ENCODE results near the gene B3GNT2.

B3GNT2 gene

DNA sequence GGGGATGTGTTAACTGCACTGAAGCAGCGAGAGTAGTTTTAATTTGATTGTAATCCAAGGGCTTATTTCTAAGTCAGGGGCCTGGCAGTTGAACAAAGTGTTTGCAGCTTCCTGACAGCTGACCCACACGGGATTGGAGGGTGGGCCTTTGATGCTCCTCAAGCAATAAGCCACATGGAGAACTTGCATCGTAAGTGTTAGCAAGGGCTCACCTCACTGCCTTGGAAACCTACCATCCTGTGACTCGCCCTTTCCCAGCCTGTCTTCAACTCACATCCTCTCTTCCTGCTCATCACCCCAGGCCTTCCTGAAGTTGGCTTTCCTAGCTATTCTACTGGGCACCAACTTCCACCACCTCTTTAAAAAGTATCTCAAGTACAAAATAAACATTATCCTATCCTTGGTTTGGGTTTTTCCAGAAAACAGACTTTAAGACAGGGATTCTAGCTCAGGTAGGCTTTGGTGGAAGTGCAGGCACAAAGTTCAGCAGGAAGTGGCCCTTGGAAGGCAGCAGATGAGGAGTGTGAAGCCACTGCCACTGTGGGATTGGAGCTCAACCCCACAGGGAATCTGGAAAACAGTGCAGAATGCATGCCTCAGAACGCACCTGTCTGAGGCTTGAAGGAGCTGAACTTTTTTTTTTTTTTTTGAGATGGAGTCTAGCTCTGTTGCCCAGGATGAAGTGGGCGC, 31.6 kb downstream of the B3GNT2 start:
- ChIA-PET POLR2A (no interaction called here), CTCF (no interaction called here)
- Histone ChIP-seq H3K36me3 (ENCODE audit: control insufficient read depth in 2 of 2, insufficient read depth in 1 of 2, low read length in 2 of 2) (peaks cover 0 to 17% of the 10 kb centered on the region in 2 experiments; a peak in 1 of 3 replicates), H3K9me3 (ENCODE audit: control insufficient read depth, insufficient read depth, low read depth, low read length) (no peaks in the 10 kb centered on the region), H3K4me3 (ENCODE audit: low read depth, low read length) (no peak overlapping the region), H3K27ac (ENCODE audit: extremely low read depth, low read depth, low read length) (no peak overlapping the region), H3K4me1 (ENCODE audit: control insufficient read depth, insufficient read depth, low read length) (no peaks in the 10 kb centered on the region)
- TF ChIP-seq ZNF580 (tag by site-specific recombination; IDR thresholded peaks at IDR 0.05) (no peak), SP3 (tag by site-specific recombination; IDR thresholded peaks at IDR 0.05) (no peak), ZFP41 (tag by site-specific recombination; IDR thresholded peaks at IDR 0.05; ENCODE audit: borderline replicate concordance) (no peak), ZNF140 (tag by site-specific recombination; IDR thresholded peaks at IDR 0.05) (no peak), GLIS2 (tag by site-specific recombination; IDR thresholded peaks at IDR 0.05) (no peak), ZNF214 (tag by site-specific recombination; IDR thresholded peaks at IDR 0.05; ENCODE audit: borderline replicate concordance) (no peak), ZNF16 (tag by site-specific recombination; IDR thresholded peaks at IDR 0.05; ENCODE audit: low read depth) (no peak), ZNF561 (tag by site-specific recombination; IDR thresholded peaks at IDR 0.05; ENCODE audit: borderline replicate concordance) (no peak), ZNF777 (tag by site-specific recombination; IDR thresholded peaks at IDR 0.05; ENCODE audit: borderline replicate concordance) (no peak), ZNF133 (tag by site-specific recombination; IDR thresholded peaks at IDR 0.05) (no peak), ZNF707 (tag by site-specific recombination; IDR thresholded peaks at IDR 0.05) (no peak), ZNF324 (tag by site-specific recombination; IDR thresholded peaks at IDR 0.05) (no peak)
- TF ChIP-seq, protein P1, sequence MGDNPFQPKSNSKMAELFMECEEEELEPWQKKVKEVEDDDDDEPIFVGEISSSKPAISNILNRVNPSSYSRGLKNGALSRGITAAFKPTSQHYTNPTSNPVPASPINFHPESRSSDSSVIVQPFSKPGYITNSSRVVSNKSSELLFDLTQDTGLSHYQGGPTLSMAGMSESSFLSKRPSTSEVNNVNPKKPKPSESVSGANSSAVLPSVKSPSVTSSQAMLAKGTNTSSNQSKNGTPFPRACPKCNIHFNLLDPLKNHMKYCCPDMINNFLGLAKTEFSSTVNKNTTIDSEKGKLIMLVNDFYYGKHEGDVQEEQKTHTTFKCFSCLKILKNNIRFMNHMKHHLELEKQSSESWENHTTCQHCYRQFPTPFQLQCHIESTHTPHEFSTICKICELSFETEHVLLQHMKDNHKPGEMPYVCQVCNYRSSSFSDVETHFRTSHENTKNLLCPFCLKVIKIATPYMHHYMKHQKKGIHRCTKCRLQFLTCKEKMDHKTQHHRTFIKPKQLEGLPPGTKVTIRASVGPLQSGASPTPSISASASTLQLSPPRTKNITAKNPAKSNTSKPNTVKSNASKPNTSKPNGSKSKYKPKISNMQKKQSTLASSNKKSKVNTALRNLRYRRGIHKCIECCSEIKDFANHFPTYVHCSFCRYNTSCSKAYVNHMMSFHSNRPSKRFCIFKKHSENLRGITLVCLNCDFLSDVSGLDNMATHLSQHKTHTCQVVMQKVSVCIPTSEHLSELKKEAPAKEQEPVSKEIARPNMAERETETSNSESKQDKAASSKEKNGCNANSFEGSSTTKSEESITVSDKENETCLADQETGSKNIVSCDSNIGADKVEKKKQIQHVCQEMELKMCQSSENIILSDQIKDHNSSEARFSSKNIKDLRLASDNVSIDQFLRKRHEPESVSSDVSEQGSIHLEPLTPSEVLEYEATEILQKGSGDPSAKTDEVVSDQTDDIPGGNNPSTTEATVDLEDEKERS (tag by site-specific recombination; IDR thresholded peaks at IDR 0.05): no peak

DNA sequence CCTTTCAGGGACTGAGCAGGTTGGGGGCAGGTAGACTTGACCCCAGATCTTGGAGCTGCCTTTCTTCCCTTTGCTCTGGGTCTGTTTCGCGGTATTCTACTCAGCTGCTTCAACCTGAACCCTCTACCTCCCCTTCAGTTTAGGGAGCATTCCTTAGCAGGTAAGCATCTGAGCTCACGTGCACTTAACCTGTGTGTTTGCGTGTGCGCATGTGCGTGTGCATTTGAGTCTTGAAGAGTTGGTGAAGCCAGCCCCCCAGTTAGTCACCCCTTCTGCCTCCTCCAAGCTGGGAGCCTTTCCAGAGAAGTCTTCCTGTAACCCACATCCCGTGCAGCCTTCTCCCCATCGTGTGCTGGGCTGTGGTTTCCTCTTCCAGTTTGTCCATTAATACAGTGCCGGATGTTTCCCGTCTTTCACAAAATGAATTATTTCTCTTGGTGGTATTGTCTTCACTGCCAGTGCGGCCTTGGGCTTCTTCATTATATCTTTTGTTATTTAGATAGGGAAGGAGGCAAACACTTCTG, 33.2 kb downstream of the B3GNT2 start:
- CTCF ChIA-PET: no interaction called here
- H3K27ac ChIP-seq (ENCODE audit: extremely low read depth, low read depth, low read length): no peak overlapping the region
- H3K4me1 ChIP-seq (ENCODE audit: control insufficient read depth, insufficient read depth, low read length): no peaks in the 10 kb centered on the region
- no peak overlapping the region for H3K4me3 ChIP-seq (ENCODE audit: low read depth, low read length)
- H3K36me3 ChIP-seq (ENCODE audit: control insufficient read depth in 2 of 2, insufficient read depth in 1 of 2, low read length in 2 of 2): peaks cover 0 to 10% of the 10 kb centered on the region in 2 experiments; a peak in 1 of 3 replicates
- POLR2A ChIA-PET: no interaction called here
- H3K9me3 ChIP-seq (ENCODE audit: control insufficient read depth, insufficient read depth, low read depth, low read length): no peaks in the 10 kb centered on the region
- TF ChIP-seq ZNF274 (IDR thresholded peaks at IDR 0.05; ENCODE audit: low read length) (no peak), ZNF274 (tag by site-specific recombination; IDR thresholded peaks at IDR 0.05; ENCODE audit: borderline replicate concordance) (no peak), ZNF768 (tag by site-specific recombination; IDR thresholded peaks at IDR 0.05) (no peak), ZNF704 (tag by site-specific recombination; IDR thresholded peaks at IDR 0.05) (no peak), ZNF223 (tag by site-specific recombination; IDR thresholded peaks at IDR 0.05) (no peak), ZNF585B (tag by site-specific recombination; IDR thresholded peaks at IDR 0.05) (no peak), ZNF677 (tag by site-specific recombination; IDR thresholded peaks at IDR 0.05) (no peak), ZNF341 (tag by site-specific recombination; IDR thresholded peaks at IDR 0.05; ENCODE audit: low read depth) (no peak)
- TF ChIP-seq, protein P2, sequence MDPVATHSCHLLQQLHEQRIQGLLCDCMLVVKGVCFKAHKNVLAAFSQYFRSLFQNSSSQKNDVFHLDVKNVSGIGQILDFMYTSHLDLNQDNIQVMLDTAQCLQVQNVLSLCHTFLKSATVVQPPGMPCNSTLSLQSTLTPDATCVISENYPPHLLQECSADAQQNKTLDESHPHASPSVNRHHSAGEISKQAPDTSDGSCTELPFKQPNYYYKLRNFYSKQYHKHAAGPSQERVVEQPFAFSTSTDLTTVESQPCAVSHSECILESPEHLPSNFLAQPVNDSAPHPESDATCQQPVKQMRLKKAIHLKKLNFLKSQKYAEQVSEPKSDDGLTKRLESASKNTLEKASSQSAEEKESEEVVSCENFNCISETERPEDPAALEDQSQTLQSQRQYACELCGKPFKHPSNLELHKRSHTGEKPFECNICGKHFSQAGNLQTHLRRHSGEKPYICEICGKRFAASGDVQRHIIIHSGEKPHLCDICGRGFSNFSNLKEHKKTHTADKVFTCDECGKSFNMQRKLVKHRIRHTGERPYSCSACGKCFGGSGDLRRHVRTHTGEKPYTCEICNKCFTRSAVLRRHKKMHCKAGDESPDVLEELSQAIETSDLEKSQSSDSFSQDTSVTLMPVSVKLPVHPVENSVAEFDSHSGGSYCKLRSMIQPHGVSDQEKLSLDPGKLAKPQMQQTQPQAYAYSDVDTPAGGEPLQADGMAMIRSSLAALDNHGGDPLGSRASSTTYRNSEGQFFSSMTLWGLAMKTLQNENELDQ (tag by site-specific recombination; IDR thresholded peaks at IDR 0.05; ENCODE audit: low read depth): no peak
- TF ChIP-seq, protein P3, sequence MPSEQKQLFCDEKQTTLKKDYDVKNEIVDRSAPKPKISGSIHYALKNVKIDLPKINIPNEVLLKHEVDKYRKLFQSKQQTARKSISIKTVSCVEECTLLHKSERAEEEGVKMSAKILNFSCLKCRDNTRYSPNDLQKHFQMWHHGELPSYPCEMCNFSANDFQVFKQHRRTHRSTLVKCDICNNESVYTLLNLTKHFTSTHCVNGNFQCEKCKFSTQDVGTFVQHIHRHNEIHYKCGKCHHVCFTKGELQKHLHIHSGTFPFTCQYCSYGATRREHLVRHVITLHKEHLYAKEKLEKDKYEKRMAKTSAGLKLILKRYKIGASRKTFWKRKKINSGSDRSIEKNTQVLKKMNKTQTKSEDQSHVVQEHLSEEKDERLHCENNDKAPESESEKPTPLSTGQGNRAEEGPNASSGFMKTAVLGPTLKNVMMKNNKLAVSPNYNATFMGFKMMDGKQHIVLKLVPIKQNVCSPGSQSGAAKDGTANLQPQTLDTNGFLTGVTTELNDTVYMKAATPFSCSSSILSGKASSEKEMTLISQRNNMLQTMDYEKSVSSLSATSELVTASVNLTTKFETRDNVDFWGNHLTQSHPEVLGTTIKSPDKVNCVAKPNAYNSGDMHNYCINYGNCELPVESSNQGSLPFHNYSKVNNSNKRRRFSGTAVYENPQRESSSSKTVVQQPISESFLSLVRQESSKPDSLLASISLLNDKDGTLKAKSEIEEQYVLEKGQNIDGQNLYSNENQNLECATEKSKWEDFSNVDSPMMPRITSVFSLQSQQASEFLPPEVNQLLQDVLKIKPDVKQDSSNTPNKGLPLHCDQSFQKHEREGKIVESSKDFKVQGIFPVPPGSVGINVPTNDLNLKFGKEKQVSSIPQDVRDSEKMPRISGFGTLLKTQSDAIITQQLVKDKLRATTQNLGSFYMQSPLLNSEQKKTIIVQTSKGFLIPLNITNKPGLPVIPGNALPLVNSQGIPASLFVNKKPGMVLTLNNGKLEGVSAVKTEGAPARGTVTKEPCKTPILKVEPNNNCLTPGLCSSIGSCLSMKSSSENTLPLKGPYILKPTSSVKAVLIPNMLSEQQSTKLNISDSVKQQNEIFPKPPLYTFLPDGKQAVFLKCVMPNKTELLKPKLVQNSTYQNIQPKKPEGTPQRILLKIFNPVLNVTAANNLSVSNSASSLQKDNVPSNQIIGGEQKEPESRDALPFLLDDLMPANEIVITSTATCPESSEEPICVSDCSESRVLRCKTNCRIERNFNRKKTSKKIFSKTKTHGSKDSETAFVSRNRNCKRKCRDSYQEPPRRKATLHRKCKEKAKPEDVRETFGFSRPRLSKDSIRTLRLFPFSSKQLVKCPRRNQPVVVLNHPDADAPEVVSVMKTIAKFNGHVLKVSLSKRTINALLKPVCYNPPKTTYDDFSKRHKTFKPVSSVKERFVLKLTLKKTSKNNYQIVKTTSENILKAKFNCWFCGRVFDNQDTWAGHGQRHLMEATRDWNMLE (tag by site-specific recombination; conservative IDR thresholded peaks at IDR 0.05; ENCODE audit: low read depth): no peak
